Fibroblast of the aortic adventitia (primary cell): Measurements from ENCODE around the gene RNU1-3. TPM values are rescaled to one million over a fixed set of nuclear protein-coding genes. Genes with fewer than 3 reads are reported as not detected.
"Not testable (repeated sequence)": the region's sequence is repeated elsewhere in the genome, so short reads cannot be mapped to it uniquely, and the experiment has no call there.

Experiments
- DNase-seq: peaks from one replicate; pipeline ENCODE4 v3.0.0-alpha.2; 2010; ENCODE audit warnings: low read depth
- H3K4me3 ChIP-seq: 2 replicates; pipeline ENCODE4 v1.5.1; 2011; ENCODE audit warnings: low read depth, mild to moderate bottlenecking, control low read depth, low read length, moderate library complexity
- total RNA-seq: library from RNA; depleted of rRNA; stranded (reverse); fragments of >200 nt; gene quantifications from 2 replicates; pipeline ENCODE4 v1.2.3, GENCODE V29; 2012; ENCODE audit warnings: low replicate concordance
- TF ChIP-seq, protein P1 (sequence below): IDR thresholded peaks from 2 replicates; pipeline ENCODE4 v1.5.1; 2011; ENCODE audit warnings: mild to moderate bottlenecking, low read length, control low read depth, inconsistent platforms; ENCODE audit not compliant: insufficient read depth

Gene RNU1-3
- total RNA-seq, 1 donor = under 0.01 TPM

DNA sequence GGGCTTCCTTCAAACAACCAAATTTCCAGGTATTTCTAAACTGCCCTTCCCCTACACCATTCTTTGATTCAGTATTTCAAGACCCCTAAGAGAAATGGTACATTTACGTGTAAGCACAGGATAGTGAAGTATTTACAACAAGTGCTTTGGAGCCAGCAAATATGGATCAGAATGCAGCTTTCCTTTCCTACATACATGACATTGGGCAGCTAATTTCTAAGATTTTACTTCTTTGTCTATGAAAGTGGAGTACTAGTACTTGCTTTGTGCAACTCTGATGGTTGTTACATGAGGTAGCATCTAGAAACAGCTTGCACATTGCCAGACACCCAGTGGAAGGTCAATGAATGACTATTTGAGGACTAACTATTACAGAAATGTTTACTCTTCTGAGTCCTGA, 15.2 kb downstream of the RNU1-3 start:
- H3K4me3 ChIP-seq, DNase-seq: not testable (repeated sequence)
- TF ChIP-seq, protein P1, sequence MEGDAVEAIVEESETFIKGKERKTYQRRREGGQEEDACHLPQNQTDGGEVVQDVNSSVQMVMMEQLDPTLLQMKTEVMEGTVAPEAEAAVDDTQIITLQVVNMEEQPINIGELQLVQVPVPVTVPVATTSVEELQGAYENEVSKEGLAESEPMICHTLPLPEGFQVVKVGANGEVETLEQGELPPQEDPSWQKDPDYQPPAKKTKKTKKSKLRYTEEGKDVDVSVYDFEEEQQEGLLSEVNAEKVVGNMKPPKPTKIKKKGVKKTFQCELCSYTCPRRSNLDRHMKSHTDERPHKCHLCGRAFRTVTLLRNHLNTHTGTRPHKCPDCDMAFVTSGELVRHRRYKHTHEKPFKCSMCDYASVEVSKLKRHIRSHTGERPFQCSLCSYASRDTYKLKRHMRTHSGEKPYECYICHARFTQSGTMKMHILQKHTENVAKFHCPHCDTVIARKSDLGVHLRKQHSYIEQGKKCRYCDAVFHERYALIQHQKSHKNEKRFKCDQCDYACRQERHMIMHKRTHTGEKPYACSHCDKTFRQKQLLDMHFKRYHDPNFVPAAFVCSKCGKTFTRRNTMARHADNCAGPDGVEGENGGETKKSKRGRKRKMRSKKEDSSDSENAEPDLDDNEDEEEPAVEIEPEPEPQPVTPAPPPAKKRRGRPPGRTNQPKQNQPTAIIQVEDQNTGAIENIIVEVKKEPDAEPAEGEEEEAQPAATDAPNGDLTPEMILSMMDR = peak; percentile 11

DNA sequence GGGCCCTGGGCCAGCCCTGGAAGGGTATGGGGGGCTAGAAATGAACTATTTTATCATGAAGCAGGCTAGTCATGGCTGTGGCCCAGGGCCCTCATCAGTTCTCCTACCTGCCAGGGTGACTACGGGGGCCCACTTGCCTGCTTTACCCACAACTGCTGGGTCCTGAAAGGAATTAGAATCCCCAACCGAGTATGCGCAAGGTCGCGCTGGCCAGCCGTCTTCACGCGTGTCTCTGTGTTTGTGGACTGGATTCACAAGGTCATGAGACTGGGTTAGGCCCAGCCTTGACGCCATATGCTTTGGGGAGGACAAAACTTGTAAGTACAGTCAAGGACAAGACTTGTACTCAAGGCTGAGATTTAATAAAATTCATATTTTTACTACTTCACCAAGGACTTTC, 16.8 kb downstream of the RNU1-3 start:
- H3K4me3 ChIP-seq, DNase-seq: not testable (repeated sequence)

DNA sequence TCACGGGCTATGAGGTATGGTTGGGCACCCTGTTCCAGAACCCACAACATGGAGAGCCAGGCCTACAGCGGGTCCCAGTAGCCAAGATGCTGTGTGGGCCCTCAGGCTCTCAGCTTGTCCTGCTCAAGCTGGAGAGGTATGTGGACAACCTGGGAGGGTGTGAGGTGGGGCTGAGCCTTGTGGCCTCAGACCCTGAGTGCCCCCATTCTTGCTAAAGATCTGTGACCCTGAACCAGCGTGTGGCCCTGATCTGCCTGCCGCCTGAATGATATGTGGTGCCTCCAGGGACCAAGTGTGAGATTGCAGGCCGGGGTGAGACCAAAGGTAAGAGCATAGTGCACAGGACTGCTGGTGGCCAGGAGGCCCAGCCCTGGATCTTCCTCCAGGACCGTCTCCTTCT, 17.4 kb downstream of the RNU1-3 start:
- not testable (repeated sequence) for DNase-seq, H3K4me3 ChIP-seq

DNA sequence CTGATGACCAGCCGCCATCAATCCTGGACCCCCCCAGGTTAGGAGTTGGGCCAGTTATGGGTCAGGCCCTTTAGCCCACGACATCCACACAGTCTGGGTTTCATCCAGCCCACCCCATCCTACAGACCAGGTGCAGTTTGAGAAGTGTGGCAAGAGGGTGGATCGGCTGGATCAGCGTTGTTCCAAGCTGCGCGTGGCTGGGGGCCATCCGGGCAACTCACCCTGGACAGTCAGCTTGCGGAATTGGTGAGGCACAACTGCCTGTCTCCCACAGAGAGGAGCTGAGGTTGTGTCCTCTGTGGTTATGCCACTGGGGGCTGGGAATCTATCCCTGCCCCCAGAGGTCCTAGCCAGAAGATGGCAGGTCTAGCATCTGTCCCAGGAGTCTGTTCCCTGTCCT, 18.0 kb downstream of the RNU1-3 start:
- not testable (repeated sequence) for H3K4me3 ChIP-seq, DNase-seq

DNA sequence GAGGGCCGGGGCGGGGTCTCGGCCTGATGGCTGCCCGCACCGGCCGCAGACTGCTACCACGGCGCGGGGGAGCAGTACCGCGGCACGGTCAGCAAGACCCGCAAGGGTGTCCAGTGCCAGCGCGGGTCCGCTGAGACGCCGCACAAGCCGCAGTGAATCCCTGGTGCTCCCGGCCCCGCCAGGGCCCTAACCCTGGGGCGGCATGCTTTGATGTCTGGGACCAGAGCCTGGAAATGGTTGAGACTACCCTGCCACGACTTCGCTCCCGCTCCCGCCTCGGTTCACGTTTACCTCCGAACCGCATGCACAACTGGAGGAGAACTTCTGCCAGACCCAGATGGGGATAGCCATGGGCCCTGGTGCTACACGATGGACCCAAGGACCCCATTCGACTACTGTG, 18.5 kb downstream of the RNU1-3 start:
- DNase-seq, H3K4me3 ChIP-seq: not testable (repeated sequence)

DNA sequence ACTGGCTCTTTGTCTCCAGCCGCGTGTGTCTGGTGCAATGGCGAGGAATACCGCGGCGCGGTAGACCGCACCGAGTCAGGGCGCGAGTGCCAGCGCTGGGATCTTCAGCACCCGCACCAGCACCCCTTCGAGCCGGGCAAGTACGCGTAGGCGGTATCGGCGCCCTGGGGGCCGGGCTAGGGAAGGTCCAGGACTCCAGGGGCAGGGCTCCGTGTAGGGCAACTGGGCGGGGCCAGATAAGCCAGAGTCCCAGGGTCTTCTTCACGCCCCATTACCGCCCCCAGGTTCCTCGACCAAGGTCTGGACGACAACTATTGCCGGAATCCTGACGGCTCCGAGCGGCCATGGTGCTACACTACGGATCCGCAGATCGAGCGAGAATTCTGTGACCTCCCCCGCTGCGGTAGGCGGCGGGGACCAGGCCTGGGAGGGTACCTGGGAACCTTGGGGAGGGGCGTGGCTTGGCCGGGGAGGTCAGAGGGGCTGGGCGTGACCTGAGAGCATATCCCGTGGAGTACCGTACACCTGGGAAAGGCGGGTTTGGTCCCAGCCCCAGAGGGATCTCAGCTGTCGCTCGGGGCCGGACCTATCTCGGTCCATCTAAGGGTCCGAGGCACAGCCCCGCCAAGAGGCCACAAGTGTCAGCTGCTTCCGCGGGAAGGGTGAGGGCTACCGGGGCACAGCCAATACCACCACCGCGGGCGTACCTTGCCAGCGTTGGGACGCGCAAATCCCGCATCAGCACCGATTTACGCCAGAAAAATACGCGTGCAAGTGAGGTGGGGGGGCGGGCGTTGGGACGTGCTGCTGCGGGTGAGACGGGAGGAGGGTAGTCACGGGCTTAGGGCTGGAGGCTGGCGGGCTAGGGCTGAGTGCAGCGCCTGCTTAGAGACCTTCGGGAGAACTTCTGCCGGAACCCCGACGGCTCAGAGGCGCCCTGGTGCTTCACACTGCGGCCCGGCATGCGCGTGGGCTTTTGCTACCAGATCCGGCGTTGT, 19.3 kb downstream of the RNU1-3 start:
- DNase-seq, H3K4me3 ChIP-seq: not testable (repeated sequence)

DNA sequence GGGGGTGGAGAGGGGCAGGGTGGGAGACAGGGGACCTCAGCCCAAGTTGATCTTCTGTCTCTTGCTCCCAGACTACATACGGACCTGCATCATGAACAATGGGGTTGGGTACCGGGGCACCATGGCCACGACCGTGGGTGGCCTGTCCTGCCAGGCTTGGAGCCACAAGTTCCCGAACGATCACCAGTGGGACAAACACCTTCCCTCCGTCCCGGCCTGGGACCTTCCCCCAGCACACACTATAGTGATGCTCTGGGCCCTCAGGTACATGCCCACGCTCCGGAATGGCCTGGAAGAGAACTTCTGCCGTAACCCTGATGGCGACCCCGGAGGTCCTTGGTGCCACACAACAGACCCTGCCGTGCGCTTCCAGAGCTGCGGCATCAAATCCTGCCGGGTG, 20.0 kb downstream of the RNU1-3 start:
- DNase-seq, H3K4me3 ChIP-seq: not testable (repeated sequence)

DNA sequence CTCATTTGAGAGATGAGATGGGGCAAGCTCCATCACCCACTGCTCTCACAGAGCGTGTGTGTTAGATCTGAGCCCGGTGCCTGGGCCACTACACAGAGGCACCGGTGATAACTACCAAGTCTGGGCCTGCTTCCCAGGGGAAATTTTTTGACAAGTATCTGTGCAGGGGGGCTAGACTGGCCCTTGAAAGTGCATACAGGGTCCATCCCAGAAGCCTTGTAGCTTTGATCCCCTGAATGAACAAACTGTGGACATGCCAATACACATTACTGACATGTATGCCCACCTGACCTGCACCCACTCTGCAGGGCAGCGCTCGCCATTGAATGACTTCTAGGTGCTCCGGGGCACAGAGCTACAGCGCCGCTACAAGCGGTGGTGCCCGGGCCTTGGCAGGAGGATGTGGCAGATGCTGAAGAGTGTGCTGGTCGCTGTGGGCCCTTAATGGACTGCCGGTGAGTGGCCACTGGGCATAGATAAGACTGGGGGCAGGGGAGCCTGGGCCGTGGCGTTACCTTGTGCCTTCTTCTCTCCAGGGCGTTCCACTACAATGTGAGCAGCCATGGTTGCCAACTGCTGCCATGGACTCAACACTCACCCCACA, 20.6 kb downstream of the RNU1-3 start:
- H3K4me3 ChIP-seq, DNase-seq: not testable (repeated sequence)

DNA sequence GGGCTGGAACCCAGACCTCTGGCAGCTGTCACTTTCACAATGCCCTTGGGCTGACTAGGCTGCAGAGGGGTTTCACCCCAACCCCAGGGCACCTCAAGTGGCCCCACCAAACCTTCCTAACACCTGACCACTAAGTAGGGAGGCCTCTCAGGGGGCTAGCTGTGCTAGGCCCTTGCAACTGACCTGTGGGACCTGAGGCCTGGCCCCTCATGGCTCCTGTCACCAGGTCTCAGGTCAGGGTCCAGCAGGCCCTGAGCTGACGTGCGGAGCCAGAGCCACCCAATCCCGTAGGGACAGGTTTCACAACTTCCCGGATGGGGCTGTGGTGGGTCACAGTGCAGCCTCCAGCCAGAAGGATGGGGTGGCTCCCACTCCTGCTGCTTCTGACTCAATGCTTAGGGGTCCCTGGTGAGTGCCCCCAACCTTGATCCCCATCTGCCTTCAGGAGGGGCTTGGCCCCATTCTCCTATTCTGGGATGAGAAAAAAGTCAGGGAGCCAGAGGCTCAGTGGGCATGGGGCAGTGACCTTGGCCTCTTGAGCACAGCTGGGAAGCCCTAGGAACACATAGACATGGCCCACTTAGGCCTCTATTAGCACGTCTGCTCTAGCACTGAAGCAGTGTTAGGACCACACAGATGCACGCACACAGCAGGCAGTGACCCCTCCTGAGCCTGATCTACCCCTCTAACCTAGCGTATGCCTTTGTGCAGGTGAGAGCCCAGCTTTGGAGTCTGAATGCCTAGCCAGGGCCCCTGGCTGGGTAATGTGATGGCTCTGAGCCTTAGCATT, 21.3 kb downstream of the RNU1-3 start:
- peak overlapping the region; percentile 100 for H3K4me3 ChIP-seq

DNA sequence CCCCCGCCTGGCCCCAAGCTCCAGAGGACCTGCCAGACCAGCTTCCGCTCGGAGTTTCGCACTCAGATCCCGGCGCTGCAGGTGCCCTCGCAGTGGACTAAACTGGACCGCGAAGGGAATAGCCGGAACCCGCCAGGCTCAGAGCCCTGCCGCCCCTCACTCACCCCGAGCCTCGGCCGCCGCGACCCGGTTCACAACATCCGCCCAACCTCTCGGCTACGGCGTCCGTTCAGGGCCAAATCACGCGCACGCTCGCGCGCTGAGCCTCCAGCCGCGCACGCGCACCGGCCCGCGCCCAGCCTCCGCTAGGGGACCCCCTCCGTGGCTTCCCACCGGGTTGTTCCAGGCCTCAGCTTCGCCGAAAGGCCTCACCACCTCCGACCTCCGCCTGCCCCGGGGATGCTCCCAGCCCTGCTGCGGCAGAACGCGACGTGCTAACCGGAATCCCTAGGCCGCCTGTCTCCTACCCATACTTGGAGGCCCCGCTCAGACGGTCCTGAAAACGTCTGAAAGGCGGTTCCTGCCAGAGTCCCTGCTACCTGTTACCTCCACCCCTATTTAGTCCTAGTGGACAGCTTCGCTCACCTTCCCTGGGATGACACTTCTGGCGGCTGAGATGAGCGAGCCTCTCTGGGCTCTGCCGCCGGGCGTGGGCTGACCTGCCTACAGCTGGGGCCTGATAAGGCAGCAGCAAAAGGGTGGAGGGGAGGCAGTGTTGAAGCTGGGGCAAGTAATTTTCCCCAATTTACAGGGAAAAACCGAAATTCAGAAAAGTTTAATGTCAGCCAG, 22.1 kb downstream of the RNU1-3 start:
- DNase-seq = peak; percentile 98
- H3K4me3 ChIP-seq = peak overlapping the region; percentile 100

More for the DNA sequence above, 21.3 kb downstream of the RNU1-3 start:
- DNase-seq = not testable (repeated sequence)

More for the DNA sequence above, 22.1 kb downstream of the RNU1-3 start:
- TF ChIP-seq, protein P1 = peak; percentile 63
